Measurements from ENCODE around the gene LAG3.

The LAG3 gene

GRCh38 chr12:6771091-6771495, 1.2 kb upstream of the LAG3 start:
- no peak for TF ChIP-seq Cebpa-rat (IDR thresholded peaks at IDR 0.05)
- peaks cover 30% of the 10 kb centered on the region for H3K4me1 ChIP-seq
- H3K9ac ChIP-seq: no peak overlapping the region
- no peak overlapping the region for H3K27ac ChIP-seq
- H3K27me3 ChIP-seq: peaks cover 100% of the 10 kb centered on the region
- H3K4me3 ChIP-seq: no peak overlapping the region
- H3K4me2 ChIP-seq: no peak overlapping the region
- H4K20me1 ChIP-seq: peaks cover 64% of the 10 kb centered on the region
- H3K36me3 ChIP-seq: no peaks in the 10 kb centered on the region
- H3K9me3 ChIP-seq: no peaks in the 10 kb centered on the region

GRCh38 chr12:6771509-6772330, 600 bp upstream of the LAG3 start:
- Histone ChIP-seq H3K9me3 (no peaks in the 10 kb centered on the region), H3K4me1 (peaks cover 30% of the 10 kb centered on the region), H3K27ac (no peak overlapping the region)

GRCh38 chr12:6772726-6773589, 638 bp downstream of the LAG3 start:
- no peak overlapping the region for H3K4me3 ChIP-seq
- H3K4me2 ChIP-seq: no peak overlapping the region; the same call in 1 of the 2 replicates
- no peak overlapping the region for H3K27ac ChIP-seq
- H3K36me3 ChIP-seq: no peaks in the 10 kb centered on the region
- H3K4me1 ChIP-seq: peaks cover 22% of the 10 kb centered on the region
- TF ChIP-seq Cebpa-rat (IDR thresholded peaks at IDR 0.05): no peak
- H3K27me3 ChIP-seq: peaks cover 100% of the 10 kb centered on the region
- H3K9ac ChIP-seq: no peak overlapping the region
- peaks cover 64% of the 10 kb centered on the region for H4K20me1 ChIP-seq
- H3K9me3 ChIP-seq: no peaks in the 10 kb centered on the region

More at GRCh38 chr12:6771509-6772330, 600 bp upstream of the LAG3 start:
- H3K4me3 ChIP-seq: no peak overlapping the region
- H3K36me3 ChIP-seq: no peaks in the 10 kb centered on the region
- H3K9ac ChIP-seq: no peak overlapping the region
- TF ChIP-seq Cebpa-rat (IDR thresholded peaks at IDR 0.05): no peak
- no peak overlapping the region for H3K4me2 ChIP-seq
- H3K27me3 ChIP-seq: peaks cover 100% of the 10 kb centered on the region
- H4K20me1 ChIP-seq: peaks cover 64% of the 10 kb centered on the region

- Histone ChIP-seq H3K4me1 (peaks cover 30% of the 10 kb centered on the region), H3K27me3 (peaks cover 100% of the 10 kb centered on the region), H3K4me3 (no peak overlapping the region), H3K9ac (no peak overlapping the region), H3K27ac (no peak overlapping the region), H4K20me1 (peaks cover 60% of the 10 kb centered on the region), H3K4me2 (no peak overlapping the region), H3K9me3 (no peaks in the 10 kb centered on the region), H3K36me3 (no peaks in the 10 kb centered on the region)
- no peak for TF ChIP-seq Cebpa-rat (IDR thresholded peaks at IDR 0.05)
Measured at GRCh38 chr12:6773590-6774351, 1.5 kb downstream of the LAG3 start.

- TF ChIP-seq Cebpa-rat (IDR thresholded peaks at IDR 0.05): no peak
- Histone ChIP-seq H3K9ac (no peak overlapping the region), H3K27me3 (peaks cover 95% of the 10 kb centered on the region), H4K20me1 (peaks cover 52% of the 10 kb centered on the region), H3K9me3 (no peaks in the 10 kb centered on the region), H3K4me1 (peaks cover 30% of the 10 kb centered on the region), H3K4me2 (no peak overlapping the region), H3K27ac (no peak overlapping the region), H3K36me3 (no peaks in the 10 kb centered on the region), H3K4me3 (no peak overlapping the region)
Measured at GRCh38 chr12:6774499-6775062, 2.3 kb downstream of the LAG3 start.

GRCh38 chr12:6775185-6776174, 3.2 kb downstream of the LAG3 start:
- H3K4me3 ChIP-seq: no peak overlapping the region
- H4K20me1 ChIP-seq: peaks cover 47% of the 10 kb centered on the region; the same call in 1 of the 2 replicates
- no peak overlapping the region for H3K27ac ChIP-seq
- H3K27me3 ChIP-seq: peaks cover 95% of the 10 kb centered on the region
- peaks cover 39% of the 10 kb centered on the region for H3K4me1 ChIP-seq
- H3K9ac ChIP-seq: no peak overlapping the region
- no peaks in the 10 kb centered on the region for H3K36me3 ChIP-seq
- no peaks in the 10 kb centered on the region for H3K9me3 ChIP-seq
- H3K4me2 ChIP-seq: no peak overlapping the region
- TF ChIP-seq Cebpa-rat (IDR thresholded peaks at IDR 0.05): no peak

- peaks cover 32% of the 10 kb centered on the region; the same call in 1 of the 2 replicates for H4K20me1 ChIP-seq
- H3K4me3 ChIP-seq: no peak overlapping the region
- no peaks in the 10 kb centered on the region for H3K36me3 ChIP-seq
- no peak overlapping the region; the same call in 1 of the 2 replicates for H3K4me2 ChIP-seq
- no peak for TF ChIP-seq Cebpa-rat (IDR thresholded peaks at IDR 0.05)
- H3K9me3 ChIP-seq: no peaks in the 10 kb centered on the region
- H3K4me1 ChIP-seq: peaks cover 54% of the 10 kb centered on the region
- no peak overlapping the region for H3K9ac ChIP-seq
- peaks cover 89% of the 10 kb centered on the region for H3K27me3 ChIP-seq
- no peak overlapping the region for H3K27ac ChIP-seq
Measured at GRCh38 chr12:6777386-6777785, 5.1 kb downstream of the LAG3 start.

- Histone ChIP-seq H4K20me1 (peaks cover 29% of the 10 kb centered on the region; the same call in 1 of the 2 replicates), H3K27me3 (peaks cover 89% of the 10 kb centered on the region), H3K4me2 (peak overlapping the region; percentile 86), H3K27ac (no peak overlapping the region), H3K36me3 (no peaks in the 10 kb centered on the region), H3K9ac (no peak overlapping the region), H3K4me1 (peaks cover 54% of the 10 kb centered on the region), H3K9me3 (no peaks in the 10 kb centered on the region), H3K4me3 (peak overlapping the region; percentile 60)
- TF ChIP-seq Cebpa-rat (IDR thresholded peaks at IDR 0.05): no peak
Measured at GRCh38 chr12:6778217-6778573, 5.9 kb downstream of the LAG3 start.

Data from BLaER1 (cell line).